A549 (cell line): ENCODE measurements around the gene SUMF1. TPM values are rescaled to one million over a fixed set of nuclear protein-coding genes. Genes with fewer than 3 reads are reported as not detected.

Experiments
- ATAC-seq, 2 experiments: fragments of 200-7000 bp in 1 of 2; fragments of >200 bp in 1 of 2; cut with Nextera tagmentation in 1 of 2; cut with Tn5 transposase in 1 of 2; 3 replicates each; pipeline versions ENCODE4 v1.8.0 to v1.9.1; 2018 to 2020; ENCODE audit warnings: mild to moderate bottlenecking in 1 of 2, moderate library complexity in 1 of 2
- CTCF ChIA-PET: fragments of 300-600 bp; sonication (Branson Sonifier 250); formaldehyde crosslinking; extraction: SDS; loops from one replicate; lab custom pipeline; 2021; ENCODE audit warnings: antibody characterized with exemption, inconsistent platforms; lab: Yijun Ruan, JAX
- POLR2A ChIA-PET: fragments of 350-600 bp; formaldehyde crosslinking; extraction: SDS; loops from one replicate; lab custom pipeline; 2021; ENCODE audit warnings: antibody characterized with exemption, inconsistent platforms; lab: Yijun Ruan, JAX
- DNase-seq, 2 experiments: peaks; one replicate each; pipeline versions ENCODE4 v3.0.0 to v3.0.0-alpha.2; 2011 to 2016; ENCODE audit warnings: low read depth in 1 of 2, low spot score in 1 of 2
- FAIRE-seq: peaks from 2 replicates; lab custom pipeline; 2011; peaks lifted over from hg19 to GRCh38; lab: Jason Lieb, UNC
- H3K27ac ChIP-seq, 2 experiments: fragments of >200 bp; sonication (Bioruptor Twin); formaldehyde crosslinking; 3 replicates each; pipeline ENCODE4 v1.5.1; 2016 to 2017
- H3K4me1 ChIP-seq: fragments of >200 bp; sonication (Bioruptor Twin); formaldehyde crosslinking; 3 replicates; pipeline ENCODE4 v1.6.1; 2016
- H3K4me2 ChIP-seq: fragments of >200 bp; sonication (Bioruptor Twin); formaldehyde crosslinking; 3 replicates; pipeline ENCODE4 v1.6.1; 2016
- H3K4me3 ChIP-seq: fragments of >200 bp; sonication (Bioruptor Twin); formaldehyde crosslinking; 3 replicates; pipeline ENCODE4 v1.5.1; 2016
- H3K9me3 ChIP-seq: fragments of >200 bp; sonication (Bioruptor Twin); formaldehyde crosslinking; 3 replicates; pipeline ENCODE4 v1.6.1; 2016
- ATOH8 ChIP-seq: fragments of 250-450 bp; sonication (Bioruptor Pico); IDR thresholded peaks from 2 replicates; pipeline ENCODE4 v1.5.0; 2020; ENCODE audit warnings: low read depth, mild to moderate bottlenecking, moderate library complexity
- BHLHE40 ChIP-seq: IDR thresholded peaks from 2 replicates; pipeline ENCODE4 v1.6.1; 2012; ENCODE audit warnings: low read depth, low read length, inconsistent platforms
- CEBPB ChIP-seq, 2 experiments: fragments of >200 bp in 1 of 2; sonication (Bioruptor Twin) in 1 of 2; formaldehyde crosslinking in 1 of 2; IDR thresholded peaks; 2 replicates each; pipeline ENCODE4 v1.6.1; 2012 to 2016
- E2F6 ChIP-seq: IDR thresholded peaks from 2 replicates; pipeline ENCODE4 v1.6.1; 2012; ENCODE audit warnings: low read depth, borderline replicate concordance
- EHF ChIP-seq: fragments of 250-450 bp; sonication (Bioruptor Pico); IDR thresholded peaks from 2 replicates; pipeline ENCODE4 v1.5.0; 2020; ENCODE audit warnings: mild to moderate bottlenecking
- EHMT2 ChIP-seq: fragments of 200-600 bp; sonication (generic); IDR thresholded peaks from 2 replicates; pipeline ENCODE4 v1.6.1; 2016; ENCODE audit warnings: antibody characterized with exemption, low read depth, mild to moderate bottlenecking, moderate library complexity
- ELK1 ChIP-seq: fragments of 150-350 bp; IDR thresholded peaks from 2 replicates; pipeline ENCODE4 v1.6.1; 2014; ENCODE audit warnings: low read depth, mild to moderate bottlenecking, low read length
- ESRRA ChIP-seq: fragments of 150-350 bp; IDR thresholded peaks from 2 replicates; pipeline ENCODE4 v1.6.1; 2014; ENCODE audit warnings: mild to moderate bottlenecking, low read length, borderline replicate concordance
- FOSL2 ChIP-seq, 2 experiments: fragments of 450-650 bp in 1 of 2; fragments of >200 bp in 1 of 2; sonication (Bioruptor Twin) in 1 of 2; formaldehyde crosslinking; IDR thresholded peaks; 2 replicates each; pipeline versions ENCODE4 v1.5.0 to v1.6.1; 2016 to 2020; ENCODE audit warnings: mild to moderate bottlenecking in 1 of 2, moderate library complexity in 1 of 2
- FOXS1 ChIP-seq: fragments of 250-450 bp; sonication (Bioruptor Pico); IDR thresholded peaks from 2 replicates; pipeline ENCODE4 v1.5.0; 2020; ENCODE audit warnings: mild to moderate bottlenecking, moderate library complexity
- GATA3 ChIP-seq: IDR thresholded peaks from 2 replicates; pipeline ENCODE4 v1.6.1; 2012; ENCODE audit warnings: borderline replicate concordance
- HES2 ChIP-seq: fragments of >200 bp; sonication (Bioruptor Twin); formaldehyde crosslinking; IDR thresholded peaks from 2 replicates; pipeline ENCODE4 v1.6.1; 2016
- HOXA7 ChIP-seq: fragments of 250-450 bp; sonication (Bioruptor Pico); IDR thresholded peaks from 2 replicates; pipeline ENCODE4 v1.5.0; 2020; ENCODE audit warnings: mild to moderate bottlenecking, moderate library complexity
- HOXB5 ChIP-seq: fragments of 250-450 bp; sonication (Bioruptor Pico); IDR thresholded peaks from 2 replicates; pipeline ENCODE4 v1.5.0; 2020; ENCODE audit warnings: mild to moderate bottlenecking, moderate library complexity
- JUNB ChIP-seq: fragments of >200 bp; sonication (Bioruptor Twin); formaldehyde crosslinking; IDR thresholded peaks from 2 replicates; pipeline ENCODE4 v1.6.1; 2016
- KDM1A ChIP-seq: fragments of 200-600 bp; sonication (generic); IDR thresholded peaks from 2 replicates; pipeline ENCODE4 v1.6.1; 2016; ENCODE audit warnings: low read depth, mild to moderate bottlenecking
- KDM5A ChIP-seq: fragments of 200-600 bp; sonication (generic); IDR thresholded peaks from 2 replicates; pipeline ENCODE4 v1.6.1; 2016; ENCODE audit warnings: antibody characterized with exemption, mild to moderate bottlenecking
- MAX ChIP-seq: IDR thresholded peaks from 2 replicates; pipeline ENCODE4 v1.6.1; 2012
- NFE2L2 ChIP-seq: fragments of 150-350 bp; conservative IDR thresholded peaks from 2 replicates; pipeline ENCODE4 v1.6.1; 2014; ENCODE audit warnings: low read length
- NPAS2 ChIP-seq: fragments of 250-450 bp; sonication (Bioruptor Pico); IDR thresholded peaks from 2 replicates; pipeline ENCODE4 v1.8.0; 2022; ENCODE audit warnings: mild to moderate bottlenecking, moderate library complexity, borderline replicate concordance
- PBX3 ChIP-seq: IDR thresholded peaks from 2 replicates; pipeline ENCODE4 v1.6.1; 2012
- POLR2A ChIP-seq: IDR thresholded peaks from 2 replicates; pipeline ENCODE4 v1.6.1; 2012; ENCODE audit warnings: mild to moderate bottlenecking, low read length
- RAD21 ChIP-seq, 2 experiments: fragments of >200 bp in 1 of 2; sonication (Bioruptor Twin) in 1 of 2; formaldehyde crosslinking in 1 of 2; IDR thresholded peaks in 1 of 2; conservative IDR thresholded peaks in 1 of 2; 2 replicates in 1 of 2; 3 replicates in 1 of 2; pipeline ENCODE4 v1.6.1; 2012 to 2018; ENCODE audit warnings: inconsistent platforms in 1 of 2
- RARB ChIP-seq: fragments of 250-450 bp; sonication (Bioruptor Pico); IDR thresholded peaks from 2 replicates; pipeline ENCODE4 v1.8.0; 2021; ENCODE audit warnings: mild to moderate bottlenecking, moderate library complexity
- RFX5 ChIP-seq: fragments of 450-650 bp; IDR thresholded peaks from 2 replicates; pipeline ENCODE4 v1.7.1; 2014; ENCODE audit warnings: antibody characterized with exemption, mild to moderate bottlenecking, moderate library complexity
- RNF2 ChIP-seq: fragments of 200-600 bp; sonication (generic); IDR thresholded peaks from 2 replicates; pipeline ENCODE4 v1.6.1; 2016; ENCODE audit warnings: low read depth, mild to moderate bottlenecking, antibody characterized with exemption, moderate library complexity, borderline replicate concordance
- SREBF2 ChIP-seq: fragments of 450-650 bp; IDR thresholded peaks from 2 replicates; pipeline ENCODE4 v1.6.1; 2014; ENCODE audit warnings: mild to moderate bottlenecking, moderate library complexity
- USF2 ChIP-seq: fragments of 450-650 bp; IDR thresholded peaks from 2 replicates; pipeline ENCODE4 v1.6.1; 2014; ENCODE audit warnings: antibody characterized with exemption
- ZNF302 ChIP-seq: fragments of 250-450 bp; sonication (Bioruptor Pico); IDR thresholded peaks from 2 replicates; pipeline ENCODE4 v1.9.0; 2021; ENCODE audit warnings: inconsistent platforms, mild to moderate bottlenecking, moderate library complexity
- ZSCAN20 ChIP-seq: fragments of 250-450 bp; sonication (Bioruptor Pico); IDR thresholded peaks from 2 replicates; pipeline ENCODE4 v1.8.0; 2022; ENCODE audit warnings: mild to moderate bottlenecking, moderate library complexity
- WGBS: methylation state at CpG from one replicate; pipeline ENCODE4 v1.1.6; 2017; ENCODE audit errors: missing lambda C conversion rate; 5-methylcytosine and 5-hydroxymethylcytosine counted together
- polyA plus RNA-seq, 4 experiments: library from polyadenylated mRNA; depleted of rRNA in 3 of 4; stranded (reverse); fragments of >200 nt; fragmentation: RNase III in 1 of 4; extraction: RNeasy Plus Mini Kit Qiagen cat#74134 plus additional on column Dnase treatment in 1 of 4; gene quantifications; 2 replicates in 3 of 4; 3 replicates in 1 of 4; pipeline ENCODE4 v1.2.3, GENCODE V29; 2011 to 2017

The SUMF1 gene
- polyA plus RNA-seq, 2 of the 4 experiments (the other 2 are of a cell fraction), result 20.9 to 25.4 TPM

GRCh38 chr3:4355401-4356219 is 111.5 kb downstream of the SUMF1 start:
- ATAC-seq, result no peak
- TF ChIP-seq RNF2, result no peak
- no peak for TF ChIP-seq HOXA7 (CRISPR knock-in tag)
- TF ChIP-seq SREBF2, result no peak
- no peak for TF ChIP-seq FOXS1 (CRISPR knock-in tag)
- TF ChIP-seq ESRRA, result no peak
- TF ChIP-seq ZNF302 (CRISPR knock-in tag), result no peak
- TF ChIP-seq EHF, result no peak
- no peak for TF ChIP-seq EHMT2
- no peak for TF ChIP-seq BHLHE40
- TF ChIP-seq RARB (CRISPR knock-in tag), result no peak
- no peak for TF ChIP-seq KDM5A
- TF ChIP-seq CEBPB (IDR thresholded peaks at IDR 0.05), result no peak
- no peak for TF ChIP-seq RFX5
- no peak for TF ChIP-seq HES2
- no peak for TF ChIP-seq NFE2L2
- no peak for TF ChIP-seq FOSL2 (IDR thresholded peaks at IDR 0.05)
- TF ChIP-seq FOSL2 (CRISPR knock-in tag; IDR thresholded peaks at IDR 0.05), result no peak
- TF ChIP-seq USF2, result no peak
- no peak for TF ChIP-seq JUNB
- TF ChIP-seq PBX3, result no peak
- no peak for TF ChIP-seq RAD21 (conservative IDR thresholded peaks at IDR 0.05 in 1 of 2, IDR thresholded peaks at IDR 0.05 in 1 of 2)
- H3K27ac ChIP-seq, result no peak overlapping the region
- H3K4me3 ChIP-seq, result no peak overlapping the region
- H3K4me1 ChIP-seq, result 0 out of 3 replicates have a peak, but pooled peaks cover 3% of the 10 kb centered on the region
- WGBS, result 75% methylated on average over 6 of the region's 6 CpGs
- DNase-seq, result no peak
- H3K4me2 ChIP-seq, result no peak overlapping the region
- CTCF ChIA-PET, result interaction anchor here (0.6 to 1.4 kb wide), 2 partner anchors 278 kb away, joined by 3 read pairs; no protein-coding TSS in a partner anchor
- no peak for FAIRE-seq
- POLR2A ChIA-PET, result no interaction called here
- H3K9me3 ChIP-seq, result no peaks in the 10 kb centered on the region

GRCh38 chr3:4351872-4352271 is 115.2 kb downstream of the SUMF1 start:
- no peak for DNase-seq
- H3K27ac ChIP-seq, result no peak overlapping the region
- no peak; a peak in 1 of 6 replicates for ATAC-seq
- no peak overlapping the region for H3K4me2 ChIP-seq
- H3K4me1 ChIP-seq, result 0 out of 3 replicates have a peak, but pooled peaks cover 3% of the 10 kb centered on the region
- no peaks in the 10 kb centered on the region for H3K9me3 ChIP-seq
- FAIRE-seq, result no peak
- H3K4me3 ChIP-seq, result no peak overlapping the region
- 86% methylated on average over 4 of the region's 4 CpGs for WGBS
- CTCF ChIA-PET, result interaction anchor here (1.1 to 4.8 kb wide), 7 partner anchors 10 to 288 kb away, joined by 4 to 121 read pairs (median 14); partner anchors contain the start of gene ITPR1
- POLR2A ChIA-PET, result interaction anchor here (1.5 kb wide), 1 partner anchor 115 kb away, joined by 7 read pairs; the partner anchor contains the start of gene SUMF1
- TF ChIP-seq USF2 (no peak), FOXS1 (CRISPR knock-in tag) (no peak), GATA3 (no peak), NFE2L2 (no peak), ZSCAN20 (no peak), NPAS2 (no peak), POLR2A (no peak), KDM1A (no peak), HOXB5 (CRISPR knock-in tag) (no peak), MAX (no peak), ELK1 (no peak), E2F6 (no peak), ATOH8 (no peak)
